GM18867 (cell line): ENCODE measurements around the gene MTX1.

Experiments used
- ATAC-seq: cut with Tn5 transposase; IDR thresholded peaks from one replicate; pipeline ENCODE4 v1.9.1; 2021; ENCODE audit warnings: mild to moderate bottlenecking, moderate library complexity; ENCODE audit not compliant: unreplicated experiment

MTX1 gene

GRCh38 chr1:155255243-155256007 is 46.9 kb downstream of the MTX1 start, which contains the start of gene ENTREP3:
Gene ENTREP3 (minus strand): TSS chr1:155255483. CDS start chr1:155254877, 606 bp downstream.
- ATAC-seq: peak; percentile 43

GRCh38 chr1:155256058-155256852 is 47.8 kb downstream of the MTX1 start:
- ATAC-seq: no peak

- no peak for ATAC-seq
These were observed 51.8 kb downstream of the MTX1 start for GRCh38 chr1:155260276-155260675.

- ATAC-seq: peak; percentile 6
These were observed 53.0 kb downstream of the MTX1 start for GRCh38 chr1:155261493-155261851.

- peak; percentile 88 for ATAC-seq
These were observed 53.6 kb downstream of the MTX1 start, which contains the start of gene SCAMP3 for GRCh38 chr1:155261852-155262673. Gene SCAMP3 (minus strand): TSS chr1:155262360. CDS start chr1:155262151, 209 bp downstream.

GRCh38 chr1:155263067-155263466 is 54.6 kb downstream of the MTX1 start:
- no peak for ATAC-seq
